Stimulated activated CD4-positive, alpha-beta T cell treated with anti-CD3 and anti-CD28 coated beads, Interleukin-2, amount 100 ng/mL, for 4 hours (primary cell): ENCODE data around the gene RPGRIP1L.

ENCODE experiments used
- DNase-seq: peaks from one replicate; pipeline ENCODE4 v3.0.0-alpha.2; 2020; ENCODE audit warnings: low read depth

The RPGRIP1L gene

GRCh38 chr16:53651357-53651756 lies 52.3 kb downstream of the RPGRIP1L start:
- DNase-seq, result no peak

GRCh38 chr16:53646506-53646905 lies 57.2 kb downstream of the RPGRIP1L start:
- no peak for DNase-seq

- no peak for DNase-seq
Observed at GRCh38 chr16:53643474-53643873, 60.2 kb downstream of the RPGRIP1L start.

GRCh38 chr16:53642094-53642493 lies 61.6 kb downstream of the RPGRIP1L start:
- no peak for DNase-seq

- DNase-seq, result no peak
Observed at GRCh38 chr16:53636978-53637377, 66.7 kb downstream of the RPGRIP1L start.

- no peak for DNase-seq
Observed at GRCh38 chr16:53632526-53632925, 71.1 kb downstream of the RPGRIP1L start.

GRCh38 chr16:53631236-53632025 lies 72.2 kb downstream of the RPGRIP1L start:
- DNase-seq, result no peak

- DNase-seq, result no peak
Observed at GRCh38 chr16:53629607-53630312, 73.9 kb downstream of the RPGRIP1L start.

GRCh38 chr16:53629151-53629550 lies 74.5 kb downstream of the RPGRIP1L start:
- DNase-seq, result no peak

- no peak for DNase-seq
Observed at GRCh38 chr16:53626811-53627210, 76.8 kb downstream of the RPGRIP1L start.

GRCh38 chr16:53626161-53626560 lies 77.5 kb downstream of the RPGRIP1L start:
- DNase-seq, result no peak

GRCh38 chr16:53625221-53625620 lies 78.4 kb downstream of the RPGRIP1L start:
- no peak for DNase-seq

- no peak for DNase-seq
Observed at GRCh38 chr16:53622315-53622714, 81.3 kb downstream of the RPGRIP1L start.

- DNase-seq, result no peak
Observed at GRCh38 chr16:53620476-53620875, 83.2 kb downstream of the RPGRIP1L start.

GRCh38 chr16:53619235-53619634 lies 84.4 kb downstream of the RPGRIP1L start:
- no peak for DNase-seq

GRCh38 chr16:53614346-53614745 lies 89.3 kb downstream of the RPGRIP1L start:
- no peak for DNase-seq

GRCh38 chr16:53612003-53612402 lies 91.7 kb downstream of the RPGRIP1L start:
- DNase-seq, result no peak

- DNase-seq, result no peak
Observed at GRCh38 chr16:53611179-53611696, 92.4 kb downstream of the RPGRIP1L start.

- no peak for DNase-seq
Observed at GRCh38 chr16:53609536-53609935, 94.1 kb downstream of the RPGRIP1L start.

- no peak for DNase-seq
Observed at GRCh38 chr16:53608094-53608493, 95.6 kb downstream of the RPGRIP1L start.

- DNase-seq, result no peak
Observed at GRCh38 chr16:53605831-53606400, 97.7 kb downstream of the RPGRIP1L start.

- no peak for DNase-seq
Observed at GRCh38 chr16:53605356-53605755, 98.3 kb downstream of the RPGRIP1L start.

- DNase-seq, result no peak
Observed at GRCh38 chr16:53601961-53602360, 101.7 kb downstream of the RPGRIP1L start.
